Measurements from ENCODE around the gene METTL9.

DNA sequence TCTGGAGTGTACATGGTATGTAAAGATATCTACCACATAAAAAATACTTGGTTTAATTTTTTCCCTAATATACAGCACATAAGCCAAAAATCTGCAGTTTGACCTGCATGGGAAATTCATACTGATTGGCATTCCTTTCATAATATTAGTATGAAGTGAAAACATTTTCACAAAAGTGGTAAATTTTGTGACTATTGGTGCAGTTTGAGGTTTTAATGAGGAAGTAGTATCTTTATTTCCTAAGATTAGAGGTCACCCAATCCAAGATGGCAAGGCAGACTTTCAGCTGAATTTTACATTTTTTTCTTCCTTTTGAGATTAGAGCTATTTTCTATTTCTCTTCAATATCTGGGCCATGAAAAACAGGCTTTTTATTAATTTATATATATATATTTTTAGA is 21.2 kb downstream of the METTL9 start:
- TF ChIP-seq POLR2A (IDR thresholded peaks at IDR 0.05; ENCODE audit: low read depth, low read length) = no peak
- TF ChIP-seq, protein P1, sequence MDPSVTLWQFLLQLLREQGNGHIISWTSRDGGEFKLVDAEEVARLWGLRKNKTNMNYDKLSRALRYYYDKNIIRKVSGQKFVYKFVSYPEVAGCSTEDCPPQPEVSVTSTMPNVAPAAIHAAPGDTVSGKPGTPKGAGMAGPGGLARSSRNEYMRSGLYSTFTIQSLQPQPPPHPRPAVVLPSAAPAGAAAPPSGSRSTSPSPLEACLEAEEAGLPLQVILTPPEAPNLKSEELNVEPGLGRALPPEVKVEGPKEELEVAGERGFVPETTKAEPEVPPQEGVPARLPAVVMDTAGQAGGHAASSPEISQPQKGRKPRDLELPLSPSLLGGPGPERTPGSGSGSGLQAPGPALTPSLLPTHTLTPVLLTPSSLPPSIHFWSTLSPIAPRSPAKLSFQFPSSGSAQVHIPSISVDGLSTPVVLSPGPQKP (IDR thresholded peaks at IDR 0.05; ENCODE audit: borderline replicate concordance, low read depth, low read length) = no peak
- TF ChIP-seq, protein P2, sequence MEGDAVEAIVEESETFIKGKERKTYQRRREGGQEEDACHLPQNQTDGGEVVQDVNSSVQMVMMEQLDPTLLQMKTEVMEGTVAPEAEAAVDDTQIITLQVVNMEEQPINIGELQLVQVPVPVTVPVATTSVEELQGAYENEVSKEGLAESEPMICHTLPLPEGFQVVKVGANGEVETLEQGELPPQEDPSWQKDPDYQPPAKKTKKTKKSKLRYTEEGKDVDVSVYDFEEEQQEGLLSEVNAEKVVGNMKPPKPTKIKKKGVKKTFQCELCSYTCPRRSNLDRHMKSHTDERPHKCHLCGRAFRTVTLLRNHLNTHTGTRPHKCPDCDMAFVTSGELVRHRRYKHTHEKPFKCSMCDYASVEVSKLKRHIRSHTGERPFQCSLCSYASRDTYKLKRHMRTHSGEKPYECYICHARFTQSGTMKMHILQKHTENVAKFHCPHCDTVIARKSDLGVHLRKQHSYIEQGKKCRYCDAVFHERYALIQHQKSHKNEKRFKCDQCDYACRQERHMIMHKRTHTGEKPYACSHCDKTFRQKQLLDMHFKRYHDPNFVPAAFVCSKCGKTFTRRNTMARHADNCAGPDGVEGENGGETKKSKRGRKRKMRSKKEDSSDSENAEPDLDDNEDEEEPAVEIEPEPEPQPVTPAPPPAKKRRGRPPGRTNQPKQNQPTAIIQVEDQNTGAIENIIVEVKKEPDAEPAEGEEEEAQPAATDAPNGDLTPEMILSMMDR (conservative IDR thresholded peaks at IDR 0.05; ENCODE audit: low read depth, low read length) = no peak
- TF ChIP-seq FOS (IDR thresholded peaks at IDR 0.05; ENCODE audit: low read depth, low read length) = no peak
- no peak for TF ChIP-seq MAFK (IDR thresholded peaks at IDR 0.05; ENCODE audit: low read depth, low read length)
- no peak for TF ChIP-seq BHLHE40 (IDR thresholded peaks at IDR 0.05; ENCODE audit: low read depth, low read length)
- no peak for TF ChIP-seq RAD21 (IDR thresholded peaks at IDR 0.05; ENCODE audit: low read length)
- no peak for TF ChIP-seq RFX5 (IDR thresholded peaks at IDR 0.05; ENCODE audit: low read depth, low read length)
- no peak for TF ChIP-seq MXI1 (IDR thresholded peaks at IDR 0.05; ENCODE audit: borderline replicate concordance, low read depth, low read length)
- TF ChIP-seq, protein P3, sequence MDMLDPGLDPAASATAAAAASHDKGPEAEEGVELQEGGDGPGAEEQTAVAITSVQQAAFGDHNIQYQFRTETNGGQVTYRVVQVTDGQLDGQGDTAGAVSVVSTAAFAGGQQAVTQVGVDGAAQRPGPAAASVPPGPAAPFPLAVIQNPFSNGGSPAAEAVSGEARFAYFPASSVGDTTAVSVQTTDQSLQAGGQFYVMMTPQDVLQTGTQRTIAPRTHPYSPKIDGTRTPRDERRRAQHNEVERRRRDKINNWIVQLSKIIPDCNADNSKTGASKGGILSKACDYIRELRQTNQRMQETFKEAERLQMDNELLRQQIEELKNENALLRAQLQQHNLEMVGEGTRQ (IDR thresholded peaks at IDR 0.05; ENCODE audit: low read depth, low read length) = no peak
- no peak for TF ChIP-seq SMC3 (IDR thresholded peaks at IDR 0.05; ENCODE audit: low read depth, low read length)
